ENCODE data around the gene FOXN3. TPM values are rescaled to one million over a fixed set of nuclear protein-coding genes. Genes with fewer than 3 reads are reported as not detected.

FOXN3 gene
- total and polyA plus RNA-seq, 2 experiments from 2014 or later = 98.9 to 167 TPM

- TF ChIP-seq ZNF462 (CRISPR knock-in tag; IDR thresholded peaks at IDR 0.05) = no peak
- TF ChIP-seq NANOG (IDR thresholded peaks at IDR 0.05; ENCODE audit: borderline replicate concordance) = no peak
- no peak for TF ChIP-seq POLR2AphosphoS5 (IDR thresholded peaks at IDR 0.05; ENCODE audit: low read depth)
- no peak for TF ChIP-seq ETS1 (IDR thresholded peaks at IDR 0.05)
- TF ChIP-seq ZNF331 (CRISPR knock-in tag; IDR thresholded peaks at IDR 0.05; ENCODE audit: low read depth) = no peak
- no peak for TF ChIP-seq EZH2 (IDR thresholded peaks at IDR 0.05; ENCODE audit: low read depth, unreplicated experiment)
- TF ChIP-seq EZH2phosphoT487 (IDR thresholded peaks at IDR 0.05; ENCODE audit: unreplicated experiment) = no peak
- no peak for TF ChIP-seq STAT1 (IDR thresholded peaks at IDR 0.05; ENCODE audit: unreplicated experiment)
These were observed 204.4 kb downstream of the FOXN3 start (continued) for GRCh38 chr14:89212386-89213235.

All from GM23338 (cell line).